Endothelial cell of umbilical vein (primary cell): ENCODE results near the gene LTN1. TPM values are rescaled to one million over a fixed set of nuclear protein-coding genes. Genes with fewer than 3 reads are reported as not detected.

Experiments
- BruUV-seq: library from RNA; stranded (reverse); fragments of 400-500 nt; replicated peaks from 2 replicates; lab custom pipeline; 2021; lab: Mats Ljungman, UMichigan
- CTCF ChIA-PET: fragments of 300-600, 350-600 bp; sonication (Branson Sonifier 250); formaldehyde crosslinking; loops from one replicate; lab custom pipeline; 2021; ENCODE audit warnings: antibody characterized with exemption, inconsistent platforms; lab: Charles Lee
- POLR2A ChIA-PET: fragments of 300-600, 350-600 bp; sonication (Branson Sonifier 250); formaldehyde crosslinking; loops from one replicate; lab custom pipeline; 2021; ENCODE audit warnings: antibody characterized with exemption, inconsistent platforms; lab: Charles Lee
- DNase-seq: peaks from one replicate; pipeline ENCODE4 v3.0.0-alpha.2; 2011; ENCODE audit warnings: low read depth, low spot score
- FAIRE-seq: peaks from 2 replicates; lab custom pipeline; 2011; peaks lifted over from hg19 to GRCh38; lab: Jason Lieb, UNC
- H2AFZ ChIP-seq: 2 replicates; pipeline ENCODE4 v1.6.0; 2012; ENCODE audit warnings: low read depth, low read length, control low read depth, inconsistent platforms
- H3K27ac ChIP-seq: 2 replicates; pipeline ENCODE4 v1.5.1; 2011; ENCODE audit warnings: low read depth, mild to moderate bottlenecking, control low read depth, low read length, moderate library complexity; ENCODE audit not compliant: insufficient read depth
- H3K27me3 ChIP-seq, 2 experiments: 2 replicates each; pipeline versions ENCODE4 v1.6.0 to v1.6.1; 2011; ENCODE audit warnings: low read length in 2 of 2, mixed read lengths in 1 of 2; ENCODE audit not compliant: control insufficient read depth in 2 of 2, insufficient read depth in 2 of 2
- H3K36me3 ChIP-seq, 2 experiments: 2 replicates in 1 of 2; 3 replicates in 1 of 2; pipeline ENCODE4 v1.5.1; 2011; ENCODE audit warnings: low read length in 2 of 2, mild to moderate bottlenecking in 1 of 2, moderate library complexity in 1 of 2; ENCODE audit not compliant: control insufficient read depth in 2 of 2, insufficient read depth in 2 of 2; ENCODE audit errors: extremely low read depth in 1 of 2
- H3K4me1 ChIP-seq: 3 replicates; pipeline ENCODE4 v1.5.1; 2011; ENCODE audit warnings: mild to moderate bottlenecking, low read length; ENCODE audit not compliant: control insufficient read depth, insufficient read depth; ENCODE audit errors: extremely low read depth
- H3K4me2 ChIP-seq: 2 replicates; pipeline ENCODE4 v1.6.1; 2011; ENCODE audit warnings: low read length, control low read depth, mixed read lengths; ENCODE audit not compliant: insufficient read depth
- H3K4me3 ChIP-seq, 3 experiments: fragments of 200-600 bp in 1 of 3; sonication (generic), shearing (Covaris generic) in 1 of 3; replicated peaks in 1 of 3; 2 replicates each; pipeline ENCODE4 v1.5.1; 2011 to 2016; ENCODE audit warnings: control low read depth in 3 of 3, low read length in 3 of 3, mild to moderate bottlenecking in 2 of 3, inconsistent platforms in 1 of 3, low read depth in 1 of 3, moderate library complexity in 1 of 3; ENCODE audit not compliant: insufficient read depth in 1 of 3
- H3K79me2 ChIP-seq: 2 replicates; pipeline ENCODE4 v1.6.0; 2012; ENCODE audit warnings: low read length, inconsistent platforms; ENCODE audit not compliant: control insufficient read depth, insufficient read depth
- H3K9ac ChIP-seq: replicated peaks from 2 replicates; pipeline ENCODE3; 2011; ENCODE audit warnings: low read length, control low read depth; ENCODE audit not compliant: insufficient read depth; ENCODE audit errors: extremely low read depth
- H3K9me1 ChIP-seq: replicated peaks from 3 replicates; pipeline ENCODE4 v1.6.0; 2011; ENCODE audit warnings: mild to moderate bottlenecking, low read length; ENCODE audit not compliant: control insufficient read depth, insufficient read depth; ENCODE audit errors: extremely low read depth
- H3K9me3 ChIP-seq: replicated peaks from 2 replicates; pipeline ENCODE4 v1.5.1; 2012; ENCODE audit warnings: low read length, inconsistent platforms; ENCODE audit not compliant: control insufficient read depth, insufficient read depth
- H4K20me1 ChIP-seq: replicated peaks from 2 replicates; pipeline ENCODE3; 2011; ENCODE audit warnings: mild to moderate bottlenecking, low read length; ENCODE audit not compliant: control insufficient read depth, insufficient read depth; ENCODE audit errors: extremely low read depth
- EZH2 ChIP-seq: IDR thresholded peaks from 2 replicates; pipeline ENCODE4 v1.6.1; 2012; ENCODE audit warnings: borderline replicate concordance, low read depth, mild to moderate bottlenecking, moderate library complexity, low read length, inconsistent platforms; ENCODE audit not compliant: severe bottlenecking
- FOS ChIP-seq: IDR thresholded peaks from 2 replicates; pipeline ENCODE4 v1.6.1; 2011; ENCODE audit warnings: mild to moderate bottlenecking, low read length, moderate library complexity, borderline replicate concordance; ENCODE audit not compliant: insufficient read depth
- GATA2 ChIP-seq: IDR thresholded peaks from 2 replicates; pipeline ENCODE4 v1.7.0; 2011; ENCODE audit warnings: low read depth, mild to moderate bottlenecking, moderate library complexity, mixed read lengths, low read length; ENCODE audit not compliant: insufficient read length, insufficient read depth
- JUN ChIP-seq: IDR thresholded peaks from 2 replicates; pipeline ENCODE4 v1.6.1; 2011; ENCODE audit warnings: borderline replicate concordance, low read depth; ENCODE audit not compliant: insufficient read length, insufficient read depth
- MAX ChIP-seq: IDR thresholded peaks from 2 replicates; pipeline ENCODE4 v1.6.1; 2011; ENCODE audit not compliant: insufficient read depth, insufficient read length
- MYC ChIP-seq: IDR thresholded peaks from one replicate; pipeline ENCODE4 v1.6.1; 2011; ENCODE audit warnings: mild to moderate bottlenecking, low read depth, low read length
- POLR2A ChIP-seq: IDR thresholded peaks from 2 replicates; pipeline ENCODE4 v1.6.1; 2012; ENCODE audit warnings: low read depth, mild to moderate bottlenecking, control low read depth, low read length
- POLR2AphosphoS5 ChIP-seq: IDR thresholded peaks from 2 replicates; pipeline ENCODE4 v1.6.1; 2012; ENCODE audit warnings: low read depth, mild to moderate bottlenecking, control low read depth, low read length, moderate library complexity; ENCODE audit not compliant: insufficient read depth
- dilution Hi-C: fragments of 300-500 bp; cut with MboI; formaldehyde crosslinking; loops from one replicate; pipeline ENCODE4 v1.15.0; 2019; ENCODE audit warnings: low sequenced_read_pairs; ENCODE audit not compliant: extremely low pct_ligation_motif_present
- intact Hi-C: fragments of 100-400 bp; cut with micrococcal nuclease; formaldehyde crosslinking; loops from one replicate; pipeline ENCODE4 v1.10.0; 2022
- polyA plus RNA-seq, 4 experiments: library from polyadenylated mRNA; depleted of rRNA in 3 of 4; stranded (reverse) in 3 of 4; unstranded in 1 of 4; fragments of >200 nt; gene quantifications; 2 replicates each; pipeline versions ENCODE4 v1.2.1 to v1.2.3, GENCODE V29; 2011 to 2012; ENCODE audit warnings: missing spikeins in 1 of 4
- total RNA-seq: library from RNA; stranded (reverse); gene quantifications from 2 replicates; pipeline ENCODE4 v1.2.3, GENCODE V29; 2021
- TF ChIP-seq, protein P1 (sequence below), 2 donors: IDR thresholded peaks; 1 replicate in 1 of 2; 2 replicates in 1 of 2; pipeline ENCODE4 v1.5.1; 2011; ENCODE audit warnings: low read length in 2 of 2, mild to moderate bottlenecking in 2 of 2, moderate library complexity in 2 of 2, control low read depth in 1 of 2, inconsistent platforms in 1 of 2, low read depth in 1 of 2; ENCODE audit not compliant: insufficient read depth in 1 of 2; ENCODE audit errors: extremely low read depth in 1 of 2

The LTN1 gene
- total and polyA plus RNA-seq, 2 donors (not counting 3 experiments of a cell fraction or from before 2014, with no cell fraction given) = 3.8 to 23.0 TPM

- Histone ChIP-seq H3K4me3 (no peak overlapping the region), H2AFZ (no peak overlapping the region), H3K9me1 (no peaks in the 10 kb centered on the region), H3K4me1 (no peaks in the 10 kb centered on the region), H3K9ac (no peak overlapping the region), H3K27me3 (no peaks in the 10 kb centered on the region), H3K27ac (no peak overlapping the region), H3K4me2 (no peak overlapping the region), H3K79me2 (no peaks in the 10 kb centered on the region), H4K20me1 (no peaks in the 10 kb centered on the region), H3K9me3 (no peaks in the 10 kb centered on the region), H3K36me3 (no peaks in the 10 kb centered on the region)
- ChIA-PET CTCF (interaction anchor here (0.9 to 2.2 kb wide), 2 partner anchors 10 to 12 kb away, joined by 3 to 5 read pairs; no protein-coding TSS in a partner anchor), POLR2A (no interaction called here)
- dilution Hi-C loops = no loop called here
- intact Hi-C loops = no loop called here
- BruUV-seq = no TSS peak
- FAIRE-seq = no peak
- DNase-seq = no peak
- TF ChIP-seq, protein P1, sequence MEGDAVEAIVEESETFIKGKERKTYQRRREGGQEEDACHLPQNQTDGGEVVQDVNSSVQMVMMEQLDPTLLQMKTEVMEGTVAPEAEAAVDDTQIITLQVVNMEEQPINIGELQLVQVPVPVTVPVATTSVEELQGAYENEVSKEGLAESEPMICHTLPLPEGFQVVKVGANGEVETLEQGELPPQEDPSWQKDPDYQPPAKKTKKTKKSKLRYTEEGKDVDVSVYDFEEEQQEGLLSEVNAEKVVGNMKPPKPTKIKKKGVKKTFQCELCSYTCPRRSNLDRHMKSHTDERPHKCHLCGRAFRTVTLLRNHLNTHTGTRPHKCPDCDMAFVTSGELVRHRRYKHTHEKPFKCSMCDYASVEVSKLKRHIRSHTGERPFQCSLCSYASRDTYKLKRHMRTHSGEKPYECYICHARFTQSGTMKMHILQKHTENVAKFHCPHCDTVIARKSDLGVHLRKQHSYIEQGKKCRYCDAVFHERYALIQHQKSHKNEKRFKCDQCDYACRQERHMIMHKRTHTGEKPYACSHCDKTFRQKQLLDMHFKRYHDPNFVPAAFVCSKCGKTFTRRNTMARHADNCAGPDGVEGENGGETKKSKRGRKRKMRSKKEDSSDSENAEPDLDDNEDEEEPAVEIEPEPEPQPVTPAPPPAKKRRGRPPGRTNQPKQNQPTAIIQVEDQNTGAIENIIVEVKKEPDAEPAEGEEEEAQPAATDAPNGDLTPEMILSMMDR (IDR thresholded peaks at IDR 0.05; ENCODE audit: extremely low read depth in 1 of 2, insufficient read depth in 1 of 2, low read depth in 1 of 2, low read length in 2 of 2) = no peak
- TF ChIP-seq MYC (no peak), POLR2A (no peak), JUN (no peak), POLR2AphosphoS5 (no peak), MAX (no peak), EZH2 (no peak), GATA2 (no peak), FOS (no peak)
Observed at GRCh38 chr21:28913071-28913470, 79.6 kb downstream of the LTN1 start.
